ENCODE data around the gene ZDHHC14. TPM values are rescaled to one million over a fixed set of nuclear protein-coding genes. Genes with fewer than 3 reads are reported as not detected.
A peak's percentile ranks its signal among the peaks of the same experiment; 100 is the strongest.

ZDHHC14 gene
- total and polyA plus RNA-seq, 7 donors: 2.4 to 12.6 (median 9.6) TPM

GRCh38 chr6:157525292-157525889 is 144.4 kb downstream of the ZDHHC14 start:
- intact Hi-C loops (cut with DNase I): no loop called here
- H3K27ac ChIP-seq: no peak overlapping the region
- no peak for DNase-seq
- TF ChIP-seq POLR2A (IDR thresholded peaks at IDR 0.05) (no peak), POLR2AphosphoS5 (IDR thresholded peaks at IDR 0.05) (no peak), EP300 (IDR thresholded peaks at IDR 0.05) (no peak), CTCF (IDR thresholded peaks at IDR 0.05) (no peak)
- H3K4me3 ChIP-seq: no peak overlapping the region
- H3K4me1 ChIP-seq: peaks cover 0 to 7% (median 0%) of the 10 kb centered on the region in 4 donors
- no peaks in the 10 kb centered on the region for H3K9me3 ChIP-seq
- H3K36me3 ChIP-seq: no peaks in the 10 kb centered on the region
- H3K27me3 ChIP-seq: no peaks in the 10 kb centered on the region
- 92 to 95% methylated on average over 7 of the region's 7 CpGs for WGBS, 2 donors

GRCh38 chr6:157525918-157526425 is 145.0 kb downstream of the ZDHHC14 start:
- DNase-seq: no peak
- no peak overlapping the region for H3K27ac ChIP-seq
- H3K4me3 ChIP-seq: no peak overlapping the region
- intact Hi-C loops (cut with DNase I): no loop called here
- no peaks in the 10 kb centered on the region for H3K36me3 ChIP-seq
- TF ChIP-seq POLR2A (IDR thresholded peaks at IDR 0.05) (no peak), POLR2AphosphoS5 (IDR thresholded peaks at IDR 0.05) (no peak), CTCF (IDR thresholded peaks at IDR 0.05) (no peak), EP300 (IDR thresholded peaks at IDR 0.05) (no peak)
- H3K27me3 ChIP-seq: no peaks in the 10 kb centered on the region
- WGBS, 2 donors: 61 to 84% methylated on average over 5 of the region's 5 CpGs
- H3K9me3 ChIP-seq: no peaks in the 10 kb centered on the region
- H3K4me1 ChIP-seq: peaks cover 0 to 7% (median 0%) of the 10 kb centered on the region in 4 donors

GRCh38 chr6:157527471-157527907 is 146.5 kb downstream of the ZDHHC14 start:
- no peak for DNase-seq
- peak overlapping the region in 1 of 4 donors; percentile 26 for H3K27ac ChIP-seq

GRCh38 chr6:157528931-157529653 is 148.1 kb downstream of the ZDHHC14 start:
- peaks cover 0 to 7% (median 0%) of the 10 kb centered on the region in 4 donors for H3K4me1 ChIP-seq
- H3K27me3 ChIP-seq: no peaks in the 10 kb centered on the region
- no peak overlapping the region for H3K27ac ChIP-seq
- H3K4me3 ChIP-seq: no peak overlapping the region
- no peak for TF ChIP-seq POLR2A (IDR thresholded peaks at IDR 0.05)
- TF ChIP-seq CTCF (IDR thresholded peaks at IDR 0.05): no peak
- no peak for TF ChIP-seq POLR2AphosphoS5 (IDR thresholded peaks at IDR 0.05)
- no peak for TF ChIP-seq EP300 (IDR thresholded peaks at IDR 0.05)
- intact Hi-C loops (cut with DNase I): no loop called here
- H3K9me3 ChIP-seq: no peaks in the 10 kb centered on the region
- WGBS, 2 donors: 77 to 86% methylated on average over 5 of the region's 5 CpGs
- no peaks in the 10 kb centered on the region for H3K36me3 ChIP-seq
- no peak for DNase-seq

More at GRCh38 chr6:157527471-157527907, 146.5 kb downstream of the ZDHHC14 start:
- peaks cover 0 to 7% (median 0%) of the 10 kb centered on the region in 4 donors for H3K4me1 ChIP-seq
- 41 to 74% methylated on average over 4 of the region's 4 CpGs for WGBS, 2 donors
- no peak overlapping the region for H3K4me3 ChIP-seq
- intact Hi-C loops (cut with DNase I): no loop called here
- no peaks in the 10 kb centered on the region for H3K27me3 ChIP-seq
- H3K9me3 ChIP-seq: no peaks in the 10 kb centered on the region
- no peak for TF ChIP-seq POLR2A (IDR thresholded peaks at IDR 0.05)
- TF ChIP-seq EP300 (IDR thresholded peaks at IDR 0.05): no peak
- no peak for TF ChIP-seq CTCF (IDR thresholded peaks at IDR 0.05)
- TF ChIP-seq POLR2AphosphoS5 (IDR thresholded peaks at IDR 0.05): peak in 1 of 4 donors; percentile 5
- H3K36me3 ChIP-seq: no peaks in the 10 kb centered on the region
